Hepatocyte (in vitro differentiated cells): ENCODE results near the gene AGBL4. TPM values are rescaled to one million over a fixed set of nuclear protein-coding genes. Genes with fewer than 3 reads are reported as not detected.

Experiments used
- DNase-seq: peaks from one replicate; pipeline ENCODE4 v3.0.0-alpha.2; 2016; ENCODE audit warnings: low spot score
- H2AFZ ChIP-seq: fragments of 200-600 bp; sonication (generic); 2 replicates; pipeline ENCODE4 v1.6.0; 2016; ENCODE audit warnings: antibody characterized with exemption, mild to moderate bottlenecking
- H3K27ac ChIP-seq: fragments of 200-600 bp; sonication (generic); 2 replicates; pipeline ENCODE4 v1.5.1; 2016; ENCODE audit warnings: mild to moderate bottlenecking
- H3K27me3 ChIP-seq: fragments of 200-600 bp; sonication (generic); 2 replicates; pipeline ENCODE4 v1.6.1; 2016
- H3K36me3 ChIP-seq: fragments of 200-600 bp; sonication (generic); replicated peaks from 2 replicates; pipeline ENCODE4 v1.5.1; 2016; ENCODE audit warnings: low read depth; ENCODE audit not compliant: insufficient read depth
- H3K4me1 ChIP-seq: fragments of 200-600 bp; sonication (generic); 2 replicates; pipeline ENCODE4 v1.5.1; 2016; ENCODE audit warnings: mild to moderate bottlenecking, moderate library complexity; ENCODE audit not compliant: insufficient read depth
- H3K4me2 ChIP-seq: fragments of 200-600 bp; sonication (generic); 2 replicates; pipeline ENCODE4 v1.6.0; 2016
- H3K4me3 ChIP-seq: fragments of 200-600 bp; sonication (generic); 2 replicates; pipeline ENCODE4 v1.5.1; 2016; ENCODE audit warnings: mild to moderate bottlenecking
- H3K79me2 ChIP-seq: fragments of 200-600 bp; sonication (generic); 2 replicates; pipeline ENCODE4 v1.6.0; 2017; ENCODE audit warnings: mild to moderate bottlenecking
- H3K9me2 ChIP-seq: fragments of 200-600 bp; sonication (generic); replicated peaks from 2 replicates; pipeline ENCODE4 v1.6.0; 2017; ENCODE audit warnings: mild to moderate bottlenecking; ENCODE audit not compliant: insufficient read depth
- H3K9me3 ChIP-seq: fragments of 200-600 bp; sonication (generic); 2 replicates; pipeline ENCODE4 v1.5.1; 2016; ENCODE audit warnings: low read depth, mild to moderate bottlenecking
- H4K20me1 ChIP-seq: fragments of 200-600 bp; sonication (generic); 2 replicates; pipeline ENCODE4 v1.6.0; 2016; ENCODE audit warnings: mild to moderate bottlenecking; ENCODE audit not compliant: insufficient read depth, poor library complexity, severe bottlenecking
- EZH2 ChIP-seq: fragments of 200-600 bp; sonication (generic); IDR thresholded peaks from 2 replicates; pipeline ENCODE4 v1.6.1; 2016; ENCODE audit warnings: antibody characterized with exemption, mild to moderate bottlenecking, borderline replicate concordance
- EZH2phosphoT487 ChIP-seq: fragments of 200-600 bp; sonication (generic); IDR thresholded peaks from one replicate; pipeline ENCODE4 v1.6.1; 2018; ENCODE audit warnings: antibody characterized with exemption, mild to moderate bottlenecking, low read depth, moderate library complexity; ENCODE audit not compliant: unreplicated experiment, severe bottlenecking
- WGBS: methylation state at CpG from one replicate; pipeline ENCODE4 v1.1.6; 2016; ENCODE audit warnings: low lambda C conversion rate; ENCODE audit errors: missing lambda C conversion rate; 5-methylcytosine and 5-hydroxymethylcytosine counted together
- polyA plus RNA-seq: library from polyadenylated mRNA; unstranded; fragments of >200 nt; fragmentation: Nextera tagmentation; extraction: Ambion mirVana; gene quantifications from 2 replicates; pipeline ENCODE4 v1.2.1, GENCODE V29; 2016
- total RNA-seq: library from RNA; depleted of rRNA; stranded (reverse); fragments of >200 nt; gene quantifications from 2 replicates; pipeline ENCODE4 v1.2.3, GENCODE V29; 2014
- TF ChIP-seq, protein P1 (sequence below): fragments of 200-600 bp; sonication (generic); IDR thresholded peaks from 2 replicates; pipeline ENCODE4 v1.5.1; 2016; ENCODE audit warnings: antibody characterized with exemption, mild to moderate bottlenecking; ENCODE audit not compliant: poor library complexity

AGBL4 gene
- total and polyA plus RNA-seq, 2 experiments from 2014 or later = 0.50 to 0.73 TPM

DNA sequence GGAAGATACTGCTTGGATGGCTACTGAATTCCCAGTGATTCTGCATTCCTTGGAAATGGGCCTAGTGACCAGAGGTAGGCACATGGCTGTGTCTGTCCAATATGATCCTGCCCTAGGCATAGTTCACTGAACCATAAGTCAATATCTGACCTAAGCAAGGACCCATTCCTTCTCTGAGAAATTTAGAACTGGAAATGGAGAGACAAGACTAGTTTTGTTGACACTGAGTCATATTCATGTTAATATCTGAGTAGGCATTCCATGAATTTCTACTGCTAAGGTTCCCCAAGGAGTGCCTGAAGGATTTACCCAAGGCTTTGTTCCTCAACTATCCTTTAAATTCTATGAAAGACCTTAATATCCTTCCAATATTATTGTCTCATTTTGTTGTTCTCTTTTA lies 917.3 kb downstream of the AGBL4 start:
- Histone ChIP-seq H3K9me3 (no peaks in the 10 kb centered on the region), H3K27me3 (no peaks in the 10 kb centered on the region), H3K79me2 (no peaks in the 10 kb centered on the region), H3K4me1 (no peaks in the 10 kb centered on the region), H2AFZ (no peak overlapping the region), H4K20me1 (no peaks in the 10 kb centered on the region), H3K4me3 (no peak overlapping the region), H3K27ac (no peak overlapping the region), H3K9me2 (no peaks in the 10 kb centered on the region), H3K4me2 (no peak overlapping the region), H3K36me3 (no peaks in the 10 kb centered on the region)
- no peak for DNase-seq
- TF ChIP-seq EZH2phosphoT487 = no peak
- no peak for TF ChIP-seq EZH2
- TF ChIP-seq, protein P1, sequence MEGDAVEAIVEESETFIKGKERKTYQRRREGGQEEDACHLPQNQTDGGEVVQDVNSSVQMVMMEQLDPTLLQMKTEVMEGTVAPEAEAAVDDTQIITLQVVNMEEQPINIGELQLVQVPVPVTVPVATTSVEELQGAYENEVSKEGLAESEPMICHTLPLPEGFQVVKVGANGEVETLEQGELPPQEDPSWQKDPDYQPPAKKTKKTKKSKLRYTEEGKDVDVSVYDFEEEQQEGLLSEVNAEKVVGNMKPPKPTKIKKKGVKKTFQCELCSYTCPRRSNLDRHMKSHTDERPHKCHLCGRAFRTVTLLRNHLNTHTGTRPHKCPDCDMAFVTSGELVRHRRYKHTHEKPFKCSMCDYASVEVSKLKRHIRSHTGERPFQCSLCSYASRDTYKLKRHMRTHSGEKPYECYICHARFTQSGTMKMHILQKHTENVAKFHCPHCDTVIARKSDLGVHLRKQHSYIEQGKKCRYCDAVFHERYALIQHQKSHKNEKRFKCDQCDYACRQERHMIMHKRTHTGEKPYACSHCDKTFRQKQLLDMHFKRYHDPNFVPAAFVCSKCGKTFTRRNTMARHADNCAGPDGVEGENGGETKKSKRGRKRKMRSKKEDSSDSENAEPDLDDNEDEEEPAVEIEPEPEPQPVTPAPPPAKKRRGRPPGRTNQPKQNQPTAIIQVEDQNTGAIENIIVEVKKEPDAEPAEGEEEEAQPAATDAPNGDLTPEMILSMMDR = no peak

DNA sequence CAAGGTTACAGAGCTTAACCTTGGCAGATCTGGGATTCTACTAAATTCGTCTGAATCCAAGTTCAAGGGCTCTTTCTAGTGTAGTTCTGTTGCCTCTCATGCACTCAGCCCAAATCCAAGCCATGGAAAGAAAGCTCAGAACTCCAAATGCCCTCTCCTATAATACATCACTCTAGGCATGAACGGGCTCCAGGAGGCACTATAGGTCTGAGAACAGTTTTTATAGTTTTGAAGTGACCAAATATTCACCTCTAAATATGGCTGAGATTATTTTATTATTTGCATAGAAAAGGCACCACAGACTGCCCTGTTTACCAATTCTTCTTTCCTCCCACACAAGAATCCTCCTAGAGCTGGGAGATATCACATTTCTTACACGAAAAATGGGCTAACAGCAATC lies 919.2 kb downstream of the AGBL4 start:
- Histone ChIP-seq H3K4me3 (no peak overlapping the region), H3K9me2 (no peaks in the 10 kb centered on the region), H4K20me1 (no peaks in the 10 kb centered on the region), H3K79me2 (no peaks in the 10 kb centered on the region), H3K4me1 (no peaks in the 10 kb centered on the region), H2AFZ (no peak overlapping the region), H3K36me3 (no peaks in the 10 kb centered on the region), H3K27me3 (no peaks in the 10 kb centered on the region), H3K4me2 (no peak overlapping the region), H3K27ac (no peak overlapping the region), H3K9me3 (no peaks in the 10 kb centered on the region)
- no peak for DNase-seq
- WGBS = 45% methylated on average over 3 of the region's 3 CpGs
- TF ChIP-seq EZH2 (no peak), EZH2phosphoT487 (no peak)
- TF ChIP-seq, protein P1 = no peak

DNA sequence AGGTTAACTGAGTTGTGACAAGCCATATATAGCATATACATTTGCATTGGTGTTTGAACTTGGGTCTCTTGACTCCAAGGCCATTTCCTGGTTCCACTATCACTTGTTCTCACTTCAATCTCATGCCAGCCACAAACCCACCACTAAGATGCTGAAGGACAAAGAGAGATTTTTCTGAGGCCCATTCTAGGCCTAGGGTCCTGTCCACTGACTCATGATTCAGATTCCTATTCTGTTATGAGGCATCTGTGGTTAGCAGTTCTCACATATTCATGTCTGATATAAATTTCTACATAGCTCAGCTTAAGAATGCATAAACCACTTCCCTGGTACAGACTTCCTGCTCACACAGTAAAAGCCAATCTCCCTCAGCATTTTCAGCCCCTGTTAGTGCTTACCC lies 921.0 kb downstream of the AGBL4 start:
- H3K9me3 ChIP-seq = no peaks in the 10 kb centered on the region
- H4K20me1 ChIP-seq = no peaks in the 10 kb centered on the region
- H3K79me2 ChIP-seq = no peaks in the 10 kb centered on the region
- H3K4me2 ChIP-seq = no peak overlapping the region
- TF ChIP-seq EZH2 (no peak), EZH2phosphoT487 (no peak)
- TF ChIP-seq, protein P1 = no peak
- no peak overlapping the region for H2AFZ ChIP-seq
- H3K36me3 ChIP-seq = no peaks in the 10 kb centered on the region
- DNase-seq = no peak
- H3K27ac ChIP-seq = no peak overlapping the region
- no peaks in the 10 kb centered on the region for H3K9me2 ChIP-seq
- no peaks in the 10 kb centered on the region for H3K27me3 ChIP-seq
- H3K4me3 ChIP-seq = no peak overlapping the region
- no peaks in the 10 kb centered on the region for H3K4me1 ChIP-seq

DNA sequence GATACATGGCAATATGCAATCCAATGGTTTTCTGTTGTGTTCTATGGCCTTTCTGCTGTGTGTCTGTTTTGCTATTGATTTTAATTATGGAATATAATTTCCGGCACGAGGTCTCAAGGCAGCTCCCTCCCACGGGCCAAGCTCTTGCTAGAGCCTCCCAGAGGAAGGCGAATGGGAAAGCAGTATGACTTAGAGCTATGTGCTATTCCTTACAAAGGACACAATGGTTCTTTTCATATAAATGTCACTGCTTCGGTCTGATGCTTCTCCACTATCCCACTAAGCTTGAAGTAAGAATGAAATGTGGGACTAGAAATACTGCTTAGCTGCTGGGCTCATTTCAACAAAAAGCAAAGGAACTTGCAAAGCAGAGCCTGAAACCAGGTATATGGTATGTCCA lies 924.9 kb downstream of the AGBL4 start:
- H4K20me1 ChIP-seq = no peaks in the 10 kb centered on the region
- no peak for TF ChIP-seq EZH2phosphoT487
- H3K9me2 ChIP-seq = no peaks in the 10 kb centered on the region
- H3K4me2 ChIP-seq = no peak overlapping the region
- H3K4me3 ChIP-seq = no peak overlapping the region
- no peaks in the 10 kb centered on the region for H3K27me3 ChIP-seq
- H3K79me2 ChIP-seq = no peaks in the 10 kb centered on the region
- H3K9me3 ChIP-seq = no peaks in the 10 kb centered on the region
- H3K27ac ChIP-seq = no peak overlapping the region
- WGBS = 76% methylated on average over 5 of the region's 5 CpGs
- H3K36me3 ChIP-seq = no peaks in the 10 kb centered on the region
- H2AFZ ChIP-seq = no peak overlapping the region
- no peaks in the 10 kb centered on the region for H3K4me1 ChIP-seq
- DNase-seq = no peak
